ENCODE results near the gene MRPL24.
A peak's percentile ranks its signal among the peaks of the same experiment; 100 is the strongest.

Gene MRPL24

GRCh38 chr1:156738407-156738806 lies 2.5 kb downstream of the MRPL24 start:
- no peak for DNase-seq (ENCODE audit: low read depth)
- TF ChIP-seq CTCF (IDR thresholded peaks at IDR 0.05; ENCODE audit: insufficient read depth, low read depth, low read length, missing control alignments) = no peak
- H3K4me3 ChIP-seq (ENCODE audit: low read length) = no peak overlapping the region

- no peak overlapping the region for H3K4me3 ChIP-seq (ENCODE audit: low read length)
- DNase-seq (ENCODE audit: low read depth) = no peak
- TF ChIP-seq CTCF (IDR thresholded peaks at IDR 0.05; ENCODE audit: insufficient read depth, low read depth, low read length, missing control alignments) = no peak
Measured at GRCh38 chr1:156733989-156734584, 6.8 kb downstream of the MRPL24 start.

- H3K4me3 ChIP-seq (ENCODE audit: low read length) = peak within 1 kb of the TSS; percentile 99
- peak; percentile 98 for DNase-seq (ENCODE audit: low read depth)
- no peak for TF ChIP-seq CTCF (IDR thresholded peaks at IDR 0.05; ENCODE audit: insufficient read depth, low read depth, low read length, missing control alignments)
Measured at GRCh38 chr1:156728599-156729462, 12.1 kb downstream of the MRPL24 start, which contains the start of gene ISG20L2. ISG20L2 (minus strand) TSS chr1:156728766; CDS start chr1:156727652, 1,114 bp downstream.

DNA sequence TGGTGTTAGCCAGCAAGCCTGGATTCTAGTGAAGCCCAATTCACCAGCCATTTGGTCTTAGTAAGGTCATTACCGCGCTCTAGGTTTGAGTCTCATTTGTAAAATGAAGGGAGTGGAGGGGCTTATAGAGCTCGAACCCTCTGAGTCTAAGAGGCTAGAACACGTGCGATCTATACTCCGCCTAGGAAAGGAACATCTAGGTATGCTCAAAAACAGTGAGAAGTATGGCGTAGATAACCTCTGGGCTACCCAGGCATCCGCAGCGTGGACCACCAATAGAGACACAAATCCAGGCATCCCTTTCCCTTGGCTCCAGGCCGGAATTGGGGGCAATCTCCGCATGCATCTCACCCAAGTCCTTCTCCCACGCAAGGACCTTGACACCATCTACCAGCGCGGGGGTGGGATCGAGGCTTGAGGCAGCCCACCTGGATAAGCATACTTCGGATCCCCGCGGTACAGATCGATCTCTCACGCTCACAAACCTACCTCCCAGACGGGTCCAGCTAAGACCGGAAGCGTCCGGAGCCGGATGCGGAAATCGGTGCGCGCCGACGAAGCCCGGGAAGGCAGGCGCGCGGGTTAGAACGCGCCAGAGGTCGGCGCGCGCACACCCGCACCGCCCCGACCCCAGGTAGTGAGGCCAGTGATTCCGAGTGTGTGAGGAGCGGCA lies 12.8 kb downstream of the MRPL24 start, which contains the start of gene METTL25B:
TSS of gene METTL25B (plus strand) at position 544 of the 673 bp plus-strand sequence. CDS start 636 bp downstream, outside the sequence.
- TF ChIP-seq CTCF (IDR thresholded peaks at IDR 0.05; ENCODE audit: insufficient read depth, low read depth, low read length, missing control alignments) = no peak
- DNase-seq (ENCODE audit: low read depth) = peak; percentile 88
- H3K4me3 ChIP-seq (ENCODE audit: low read length) = peak within 1 kb of the TSS; percentile 99

DNA sequence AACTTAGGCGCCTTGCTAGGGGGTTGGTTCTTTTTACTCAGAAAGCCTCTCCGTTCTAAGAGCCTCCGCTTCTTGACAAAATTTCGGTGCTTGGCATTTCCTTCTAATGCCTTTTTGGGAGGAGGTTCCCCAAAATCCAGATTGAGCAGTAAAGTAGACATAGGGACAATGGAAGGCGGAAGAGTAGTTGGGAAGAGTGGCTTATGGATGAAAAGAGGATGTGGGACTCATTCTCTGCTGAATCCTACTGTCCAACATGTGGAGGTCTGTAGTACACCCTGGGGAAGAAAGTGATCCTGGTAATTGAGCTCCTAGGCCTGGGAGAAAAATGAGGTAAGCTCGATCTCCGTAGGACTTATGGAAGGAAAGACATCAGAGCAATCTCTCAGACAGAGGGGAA lies 13.4 kb downstream of the MRPL24 start:
- no peak for TF ChIP-seq CTCF (IDR thresholded peaks at IDR 0.05; ENCODE audit: insufficient read depth, low read depth, low read length, missing control alignments)
- no peak for DNase-seq (ENCODE audit: low read depth)
- H3K4me3 ChIP-seq (ENCODE audit: low read length) = peak overlapping the region; percentile 99

GRCh38 chr1:156726549-156727226 lies 14.2 kb downstream of the MRPL24 start:
- DNase-seq (ENCODE audit: low read depth) = peak; percentile 79
- H3K4me3 ChIP-seq (ENCODE audit: low read length) = peak overlapping the region; percentile 99
- TF ChIP-seq CTCF (IDR thresholded peaks at IDR 0.05; ENCODE audit: insufficient read depth, low read depth, low read length, missing control alignments) = peak; percentile 72
